ENCODE measurements around the gene CAD. TPM values are rescaled to one million over a fixed set of nuclear protein-coding genes. Genes with fewer than 3 reads are reported as not detected.

The CAD gene
- total and polyA plus RNA-seq, 10 of the 15 experiments (the other 5 are each of a cell fraction or from before 2014, with no cell fraction given), result 7.6 to 119 (median 50.7) TPM

DNA sequence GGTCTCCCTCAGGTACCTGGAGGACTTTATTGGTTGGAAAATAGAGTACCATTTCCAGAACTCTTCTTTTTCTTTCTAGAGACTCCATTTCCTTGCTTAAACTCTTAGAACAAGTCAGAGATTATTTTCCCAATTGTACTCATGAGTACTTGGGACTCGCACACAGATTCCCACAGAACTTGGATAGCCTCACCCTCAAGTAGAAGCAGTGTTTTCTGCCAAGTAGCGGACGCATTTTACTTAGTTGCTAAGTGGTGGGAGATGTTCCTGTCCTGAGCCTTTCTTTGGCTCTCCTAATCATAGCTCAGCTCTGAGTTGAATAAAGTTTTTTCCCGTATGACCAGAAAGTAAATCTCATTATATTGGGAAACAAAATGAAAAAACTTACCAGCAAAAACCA lies 28.5 kb downstream of the CAD start:
- in situ Hi-C loops (cut with MboI) (no loop called here), intact Hi-C loops (cut with micrococcal nuclease; ENCODE audit: unreplicated experiment) (no loop called here)
- ChIA-PET POLR2A (no interaction called here), SMC1A (ENCODE audit: uncharacterized antibody, unreplicated experiment) (interaction anchor here (1.0 to 1.3 kb wide), 2 partner anchors 34 to 284 kb away, joined by 3 to 4 read pairs; no protein-coding TSS in a partner anchor), RAD21 (ENCODE audit: unreplicated experiment) (no interaction called here), CTCF (no interaction called here)
- Histone ChIP-seq H4K20me1 (ENCODE audit: control insufficient read depth, insufficient read depth) (no peaks in the 10 kb centered on the region), H2AFZ (ENCODE audit: control insufficient read depth, low read depth, low read length) (no peak overlapping the region), H3K9ac (ENCODE audit: control insufficient read depth, insufficient read depth, low read length) (no peak overlapping the region), H3K79me2 (ENCODE audit: control insufficient read depth, insufficient read depth, low read length) (no peaks in the 10 kb centered on the region), H3K36me3 (ENCODE audit: control insufficient read depth in 2 of 2, insufficient read depth in 2 of 2, low read length in 1 of 2) (peaks cover 20 to 33% of the 10 kb centered on the region in 2 experiments), H3K9me3 (replicated peaks; ENCODE audit: control insufficient read depth, insufficient read depth, low read length) (no peaks in the 10 kb centered on the region), H3K4me2 (ENCODE audit: control insufficient read depth, insufficient read depth) (no peak overlapping the region), H3K27me3 (replicated peaks in 1 of 2; ENCODE audit: control insufficient read depth in 2 of 2, insufficient read depth in 2 of 2, low read length in 1 of 2) (peaks cover 0 to 1% of the 10 kb centered on the region in 2 experiments; a peak in 1 of 4 replicates), H3K4me1 (ENCODE audit: control insufficient read depth, insufficient read depth, low read length) (no peaks in the 10 kb centered on the region), H3K4me3 (no peak overlapping the region), H3K27ac (ENCODE audit: control insufficient read depth, insufficient read depth) (no peak overlapping the region)
- TF ChIP-seq SUPT20H (IDR thresholded peaks at IDR 0.05; ENCODE audit: borderline replicate concordance, control insufficient read depth, low read depth, low read length) (no peak), JUND (IDR thresholded peaks at IDR 0.05; ENCODE audit: low read depth, low read length) (no peak), RELA (IDR thresholded peaks at IDR 0.05; ENCODE audit: borderline replicate concordance, partially characterized antibody) (no peak), MTA2 (IDR thresholded peaks at IDR 0.05; ENCODE audit: low read depth) (no peak), ESRRA (IDR thresholded peaks at IDR 0.05; ENCODE audit: low read length) (no peak), IRF4 (IDR thresholded peaks at IDR 0.05; ENCODE audit: low read depth, low read length) (no peak), PKNOX1 (IDR thresholded peaks at IDR 0.05) (no peak), SIX5 (IDR thresholded peaks at IDR 0.05; ENCODE audit: low read depth, low read length, severe bottlenecking) (no peak), DPF2 (IDR thresholded peaks at IDR 0.05) (no peak), BHLHE40 (IDR thresholded peaks at IDR 0.05; ENCODE audit: borderline replicate concordance in 1 of 2, low read depth in 2 of 2, low read length in 1 of 2) (no peak)
- TF ChIP-seq, protein P1, sequence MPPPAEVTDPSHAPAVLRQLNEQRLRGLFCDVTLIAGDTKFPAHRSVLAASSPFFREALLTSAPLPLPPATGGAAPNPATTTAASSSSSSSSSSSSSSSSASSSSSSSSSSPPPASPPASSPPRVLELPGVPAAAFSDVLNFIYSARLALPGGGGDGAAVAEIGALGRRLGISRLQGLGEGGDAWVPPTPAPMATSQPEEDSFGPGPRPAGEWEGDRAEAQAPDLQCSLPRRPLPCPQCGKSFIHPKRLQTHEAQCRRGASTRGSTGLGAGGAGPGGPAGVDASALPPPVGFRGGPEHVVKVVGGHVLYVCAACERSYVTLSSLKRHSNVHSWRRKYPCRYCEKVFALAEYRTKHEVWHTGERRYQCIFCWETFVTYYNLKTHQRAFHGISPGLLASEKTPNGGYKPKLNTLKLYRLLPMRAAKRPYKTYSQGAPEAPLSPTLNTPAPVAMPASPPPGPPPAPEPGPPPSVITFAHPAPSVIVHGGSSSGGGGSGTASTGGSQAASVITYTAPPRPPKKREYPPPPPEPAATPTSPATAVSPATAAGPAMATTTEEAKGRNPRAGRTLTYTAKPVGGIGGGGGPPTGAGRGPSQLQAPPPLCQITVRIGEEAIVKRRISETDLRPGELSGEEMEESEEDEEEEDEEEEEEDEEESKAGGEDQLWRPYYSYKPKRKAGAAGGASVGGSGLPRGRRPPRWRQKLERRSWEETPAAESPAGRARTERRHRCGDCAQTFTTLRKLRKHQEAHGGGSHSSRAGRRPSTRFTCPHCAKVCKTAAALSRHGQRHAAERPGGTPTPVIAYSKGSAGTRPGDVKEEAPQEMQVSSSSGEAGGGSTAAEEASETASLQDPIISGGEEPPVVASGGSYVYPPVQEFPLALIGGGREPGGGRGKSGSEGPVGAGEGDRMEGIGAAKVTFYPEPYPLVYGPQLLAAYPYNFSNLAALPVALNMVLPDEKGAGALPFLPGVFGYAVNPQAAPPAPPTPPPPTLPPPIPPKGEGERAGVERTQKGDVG (CRISPR knock-in tag; IDR thresholded peaks at IDR 0.05), result no peak
- FAIRE-seq, result no peak
- ATAC-seq, result no peak
- no peak for DNase-seq (ENCODE audit: low read depth, low spot score)
- WGBS (ENCODE audit: insufficient coverage, insufficient replicate concordance, low lambda C conversion rate, missing lambda C conversion rate), result 95% methylated on average over 4 of the region's 4 CpGs
- no TSS peak for BruUV-seq (replicated peaks)

All from GM12878 (cell line).